Transverse colon (tissue), 4 donors: Measurements from ENCODE around the gene GADL1. TPM values are rescaled to one million over a fixed set of nuclear protein-coding genes. Genes with fewer than 3 reads are reported as not detected.

Source experiments
- DNase-seq: peaks from one replicate; pipeline ENCODE4 v3.0.0-alpha.2; 2019
- H3K27ac ChIP-seq, 4 donors: fragments of 200-600 bp; sonication (generic); 2 replicates each; pipeline ENCODE4 v1.5.1; 2016 to 2018; ENCODE audit warnings: inconsistent platforms in 4 of 4
- H3K27me3 ChIP-seq: fragments of 200-600 bp; sonication (generic); 2 replicates; pipeline ENCODE4 v1.5.1; 2017; ENCODE audit warnings: inconsistent platforms
- H3K36me3 ChIP-seq, 4 donors: fragments of 200-600 bp; sonication (generic); 2 replicates each; pipeline ENCODE4 v1.5.1; 2017 to 2019; ENCODE audit warnings: inconsistent platforms in 4 of 4
- H3K4me1 ChIP-seq, 4 donors: fragments of 200-600 bp; sonication (generic); 2 replicates each; pipeline ENCODE4 v1.5.1; 2017 to 2020; ENCODE audit warnings: inconsistent platforms in 4 of 4
- H3K4me3 ChIP-seq, 4 donors: fragments of 200-600 bp; sonication (generic); 1 replicate in 1 of 4; 2 replicates in 3 of 4; pipeline versions ENCODE4 v1.5.1 to v1.6.1; 2017 to 2019; ENCODE audit warnings: inconsistent platforms in 4 of 4
- H3K9me3 ChIP-seq, 2 donors: fragments of 200-600 bp; sonication (generic); 2 replicates each; pipeline ENCODE4 v1.5.1; 2017 to 2019; ENCODE audit warnings: inconsistent platforms in 2 of 2
- CTCF ChIP-seq, 5 experiments: fragments of 200-600 bp in 3 of 5; fragments of 450-650 bp in 2 of 5; sonication (generic) in 3 of 5; IDR thresholded peaks; 1 replicate in 2 of 5; 2 replicates in 3 of 5; pipeline ENCODE4 v1.5.1; 2016 to 2017; ENCODE audit warnings: antibody characterized with exemption in 5 of 5, inconsistent platforms in 3 of 5, mild to moderate bottlenecking in 2 of 5, moderate library complexity in 1 of 5
- EP300 ChIP-seq: sonication (generic); formaldehyde crosslinking; IDR thresholded peaks from one replicate; pipeline ENCODE4 v1.6.1; 2017; ENCODE audit warnings: antibody characterized with exemption, low read depth
- POLR2A ChIP-seq: fragments of 450-650 bp; IDR thresholded peaks from one replicate; pipeline ENCODE4 v1.6.1; 2016; ENCODE audit warnings: antibody characterized with exemption, mild to moderate bottlenecking, moderate library complexity
- POLR2AphosphoS5 ChIP-seq, 3 donors: sonication (generic); formaldehyde crosslinking; IDR thresholded peaks; one replicate each; pipeline ENCODE4 v1.6.1; 2016; ENCODE audit warnings: antibody characterized with exemption in 3 of 3
- WGBS, 2 donors: methylation state at CpG; one replicate each; pipeline ENCODE4 v1.1.5; 2018; ENCODE audit warnings: low coverage in 1 of 2; 5-methylcytosine and 5-hydroxymethylcytosine counted together
- in situ Hi-C, 4 donors: fragments of 200-750 bp; cut with MboI; loops; one replicate each; pipeline versions ENCODE4 v1.15.0 to v1.15.1; 2017; ENCODE audit warnings: low sequenced_read_pairs in 3 of 4, low pct_ligation_motif_present in 1 of 4, low pct_unique_long_range_greater_than_20kb in 1 of 4
- intact Hi-C: fragments of 100-400 bp; cut with DNase I; formaldehyde crosslinking; loops from one replicate; pipeline ENCODE4 v1.15.1; 2023; ENCODE audit warnings: low total_unique reads
- total RNA-seq, 4 donors: library from RNA; depleted of rRNA; stranded (reverse); fragments of >200 nt; gene quantifications; one replicate each; pipeline ENCODE4 v1.1.0, GENCODE V29; 2016

GADL1 gene
- total RNA-seq, 4 donors from 2014 or later: not detected

- Histone ChIP-seq H3K4me1 (no peaks in the 10 kb centered on the region), H3K9me3 (no peaks in the 10 kb centered on the region), H3K27ac (no peak overlapping the region), H3K4me3 (no peak overlapping the region), H3K36me3 (no peaks in the 10 kb centered on the region), H3K27me3 (no peaks in the 10 kb centered on the region)
- 83% methylated on average over 2 of the region's 2 CpGs; no CpG with 5 or more reads in 1 of the 2 donors for WGBS, 2 donors
- DNase-seq: no peak
- TF ChIP-seq POLR2AphosphoS5 (IDR thresholded peaks at IDR 0.05): no peak
- no peak for TF ChIP-seq POLR2A
- in situ Hi-C loops: loop anchor here in 2 of 4 donors (25.0 kb wide), 2 partner anchors 317 to 967 kb away; no protein-coding TSS in a partner anchor
- intact Hi-C loops: no loop called here
Observed at GRCh38 chr3:30795176-30795575, 99.3 kb downstream of the GADL1 start.

GRCh38 chr3:30793740-30794139 is 100.7 kb downstream of the GADL1 start:
- Histone ChIP-seq H3K9me3 (no peaks in the 10 kb centered on the region), H3K4me1 (no peaks in the 10 kb centered on the region), H3K36me3 (no peaks in the 10 kb centered on the region), H3K27ac (no peak overlapping the region), H3K27me3 (no peaks in the 10 kb centered on the region), H3K4me3 (no peak overlapping the region)
- WGBS, 2 donors: 74 to 96% methylated on average over 2 to 4 of the region's 4 CpGs
- TF ChIP-seq EP300: no peak
- TF ChIP-seq POLR2AphosphoS5 (IDR thresholded peaks at IDR 0.05): no peak
- no peak for TF ChIP-seq CTCF (IDR thresholded peaks at IDR 0.05)
- TF ChIP-seq POLR2A: no peak
- intact Hi-C loops (no loop called here), in situ Hi-C loops (loop anchor here in 2 of 4 donors (25.0 kb wide), 2 partner anchors 319 to 969 kb away; no protein-coding TSS in a partner anchor)
- DNase-seq: no peak

GRCh38 chr3:30790150-30790549 is 104.3 kb downstream of the GADL1 start:
- no peak overlapping the region for H3K4me3 ChIP-seq
- in situ Hi-C loops: loop anchor here in 2 of 4 donors (25.0 kb wide), 2 partner anchors 322 to 972 kb away; no protein-coding TSS in a partner anchor
- H3K4me1 ChIP-seq: no peaks in the 10 kb centered on the region
- no peak overlapping the region for H3K27ac ChIP-seq
- H3K9me3 ChIP-seq: no peaks in the 10 kb centered on the region
- no peaks in the 10 kb centered on the region for H3K27me3 ChIP-seq
- H3K36me3 ChIP-seq: no peaks in the 10 kb centered on the region
- intact Hi-C loops: no loop called here
- no peak for DNase-seq
- no peak for TF ChIP-seq POLR2AphosphoS5 (IDR thresholded peaks at IDR 0.05)
- TF ChIP-seq EP300: no peak
- TF ChIP-seq POLR2A: no peak
- no peak for TF ChIP-seq CTCF (IDR thresholded peaks at IDR 0.05)

- Histone ChIP-seq H3K4me1 (no peaks in the 10 kb centered on the region), H3K36me3 (no peaks in the 10 kb centered on the region), H3K9me3 (no peaks in the 10 kb centered on the region), H3K4me3 (no peak overlapping the region), H3K27ac (no peak overlapping the region), H3K27me3 (no peaks in the 10 kb centered on the region)
- TF ChIP-seq CTCF (IDR thresholded peaks at IDR 0.05): no peak
- TF ChIP-seq EP300: no peak
- no peak for TF ChIP-seq POLR2A
- no peak for TF ChIP-seq POLR2AphosphoS5 (IDR thresholded peaks at IDR 0.05)
- intact Hi-C loops: no loop called here
- in situ Hi-C loops: loop anchor here in 2 of 4 donors (25.0 kb wide), 2 partner anchors 326 to 976 kb away; no protein-coding TSS in a partner anchor
- DNase-seq: no peak
Observed at GRCh38 chr3:30786365-30786764, 108.1 kb downstream of the GADL1 start.

DNA sequence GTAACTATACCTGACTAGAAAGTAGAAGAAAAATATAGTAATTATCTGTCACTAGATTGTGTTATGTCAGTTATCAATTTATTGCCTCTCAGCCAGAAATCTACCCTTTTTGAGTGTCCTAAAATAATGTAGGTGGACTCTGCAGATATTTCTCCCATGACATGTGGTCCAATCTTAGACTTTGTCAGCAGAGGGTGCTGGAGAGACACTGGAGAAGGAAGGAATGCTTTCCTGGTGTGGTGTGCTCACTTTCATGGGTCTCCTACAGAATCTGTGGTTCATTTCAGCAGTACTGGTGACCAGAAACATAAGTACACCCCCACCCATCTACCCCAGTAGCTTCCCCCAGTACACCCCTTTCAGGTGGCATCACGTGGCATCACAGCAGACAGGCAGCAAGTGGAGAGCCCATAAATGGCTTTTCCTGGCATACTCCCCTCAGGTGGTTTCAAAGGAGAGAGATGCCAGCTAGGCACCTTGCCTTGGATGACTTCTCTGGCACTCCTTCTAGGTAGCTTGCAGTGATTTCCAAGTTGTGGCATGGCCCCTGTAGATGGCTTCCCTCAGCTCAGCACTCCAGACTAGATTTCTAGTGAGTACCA is 114.7 kb downstream of the GADL1 start:
- no peak overlapping the region for H3K27ac ChIP-seq
- H3K4me3 ChIP-seq: no peak overlapping the region
- DNase-seq: no peak
- peak in 4 of 5 experiments; percentile 26 to 39 (median 30) for TF ChIP-seq CTCF (IDR thresholded peaks at IDR 0.05)
- no peak for TF ChIP-seq POLR2AphosphoS5 (IDR thresholded peaks at IDR 0.05)
- no peaks in the 10 kb centered on the region for H3K9me3 ChIP-seq
- no peaks in the 10 kb centered on the region for H3K4me1 ChIP-seq
- 79 to 80% methylated on average over 1 of the region's 1 CpG for WGBS, 2 donors
- no peaks in the 10 kb centered on the region for H3K27me3 ChIP-seq
- H3K36me3 ChIP-seq: no peaks in the 10 kb centered on the region
- intact Hi-C loops (no loop called here), in situ Hi-C loops (loop anchor here in 2 of 4 donors (25.0 kb wide), 2 partner anchors 333 to 983 kb away; no protein-coding TSS in a partner anchor)
